Measurements from ENCODE around the gene NCS1.
A peak's percentile ranks its signal among the peaks of the same experiment; 100 is the strongest.

NCS1 gene

GRCh38 chr9:130200038-130200849 is 28.0 kb downstream of the NCS1 start:
- 0 out of 2 replicates have a peak, but pooled peaks have one; percentile 38 for TF ChIP-seq TEAD4 (IDR thresholded peaks at IDR 0.05)
- TF ChIP-seq EGR1 (IDR thresholded peaks at IDR 0.05): no peak
- TF ChIP-seq USF1 (IDR thresholded peaks at IDR 0.05): 0 out of 2 replicates have a peak, but pooled peaks have one; percentile 0
- TF ChIP-seq, protein P1, sequence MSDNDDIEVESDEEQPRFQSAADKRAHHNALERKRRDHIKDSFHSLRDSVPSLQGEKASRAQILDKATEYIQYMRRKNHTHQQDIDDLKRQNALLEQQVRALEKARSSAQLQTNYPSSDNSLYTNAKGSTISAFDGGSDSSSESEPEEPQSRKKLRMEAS (IDR thresholded peaks at IDR 0.05): peak; percentile 57; the same call in 1 of the 2 replicates
- TF ChIP-seq NFIC (IDR thresholded peaks at IDR 0.05): peak; percentile 61
- peak; percentile 13; the same call in 1 of the 2 replicates for TF ChIP-seq TCF12 (IDR thresholded peaks at IDR 0.05; ENCODE audit: low read depth)
- TF ChIP-seq CEBPB (IDR thresholded peaks at IDR 0.05): no peak

GRCh38 chr9:130201399-130201873 is 29.2 kb downstream of the NCS1 start:
- TF ChIP-seq EP300 (IDR thresholded peaks at IDR 0.05; ENCODE audit: borderline replicate concordance): peak; percentile 86; the same call in 1 of the 2 replicates
- no peak for TF ChIP-seq REST (IDR thresholded peaks at IDR 0.05; ENCODE audit: low read depth)
- TF ChIP-seq EGR1 (IDR thresholded peaks at IDR 0.05): no peak
- TF ChIP-seq FOXM1 (IDR thresholded peaks at IDR 0.05; ENCODE audit: borderline replicate concordance, low read depth): peak; percentile 81
- no peak for TF ChIP-seq ZBTB7A (IDR thresholded peaks at IDR 0.05; ENCODE audit: low read depth)
- TF ChIP-seq USF1 (IDR thresholded peaks at IDR 0.05): no peak
- TF ChIP-seq NFIC (IDR thresholded peaks at IDR 0.05): peak; percentile 92
- TF ChIP-seq YY1 (IDR thresholded peaks at IDR 0.05; ENCODE audit: low read depth): peak; percentile 68
- TF ChIP-seq TEAD4 (IDR thresholded peaks at IDR 0.05): peak; percentile 92
- TF ChIP-seq CREB1 (IDR thresholded peaks at IDR 0.05; ENCODE audit: low read depth): no peak
- 0 out of 2 replicates have a peak, but pooled peaks have one; percentile 7 for TF ChIP-seq TAF1 (IDR thresholded peaks at IDR 0.05; ENCODE audit: low read depth)
- TF ChIP-seq, protein P1 (IDR thresholded peaks at IDR 0.05): peak; percentile 56
- TF ChIP-seq CEBPB (IDR thresholded peaks at IDR 0.05): peak; percentile 92
- peak; percentile 92 for TF ChIP-seq TCF12 (IDR thresholded peaks at IDR 0.05; ENCODE audit: low read depth)
- TF ChIP-seq RAD21 (IDR thresholded peaks at IDR 0.05; ENCODE audit: low read depth): peak; percentile 17; the same call in 1 of the 2 replicates

- TF ChIP-seq EP300 (IDR thresholded peaks at IDR 0.05; ENCODE audit: borderline replicate concordance): no peak
- no peak for TF ChIP-seq REST (IDR thresholded peaks at IDR 0.05; ENCODE audit: low read depth)
- TF ChIP-seq TCF12 (IDR thresholded peaks at IDR 0.05; ENCODE audit: low read depth): no peak
- TF ChIP-seq ZBTB7A (IDR thresholded peaks at IDR 0.05; ENCODE audit: low read depth): no peak
- no peak for TF ChIP-seq FOXM1 (IDR thresholded peaks at IDR 0.05; ENCODE audit: borderline replicate concordance, low read depth)
- TF ChIP-seq RAD21 (IDR thresholded peaks at IDR 0.05; ENCODE audit: low read depth): no peak
- TF ChIP-seq TEAD4 (IDR thresholded peaks at IDR 0.05): no peak
- no peak for TF ChIP-seq TAF1 (IDR thresholded peaks at IDR 0.05; ENCODE audit: low read depth)
- TF ChIP-seq, protein P1 (IDR thresholded peaks at IDR 0.05): no peak
- no peak for TF ChIP-seq USF1 (IDR thresholded peaks at IDR 0.05)
- no peak for TF ChIP-seq CEBPB (IDR thresholded peaks at IDR 0.05)
- TF ChIP-seq CREB1 (IDR thresholded peaks at IDR 0.05; ENCODE audit: low read depth): no peak
- no peak for TF ChIP-seq YY1 (IDR thresholded peaks at IDR 0.05; ENCODE audit: low read depth)
- TF ChIP-seq NFIC (IDR thresholded peaks at IDR 0.05): no peak
- TF ChIP-seq EGR1 (IDR thresholded peaks at IDR 0.05): no peak
These were observed 29.8 kb downstream of the NCS1 start for GRCh38 chr9:130201974-130202373.

DNA sequence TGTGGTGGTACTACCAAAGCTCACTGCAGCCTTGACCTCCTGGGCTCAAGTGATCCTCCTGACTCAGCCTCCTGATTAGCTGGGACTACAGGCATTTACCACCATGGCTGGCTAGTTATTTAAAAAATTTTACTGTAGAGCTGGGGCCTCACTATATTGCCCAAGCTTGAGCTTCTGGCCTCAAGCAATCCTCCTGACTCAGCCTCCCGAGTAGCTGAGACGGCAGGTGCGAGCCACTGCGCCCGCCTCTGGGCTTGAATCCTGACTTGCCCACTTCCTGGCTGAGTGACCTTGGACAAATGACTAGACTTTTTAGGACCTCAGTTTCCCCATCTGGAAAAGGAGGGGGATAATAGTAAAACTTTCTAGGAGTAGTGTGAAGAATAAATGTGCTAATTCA is 32.1 kb downstream of the NCS1 start:
- TF ChIP-seq RAD21 (IDR thresholded peaks at IDR 0.05; ENCODE audit: low read depth) (no peak), YY1 (IDR thresholded peaks at IDR 0.05; ENCODE audit: low read depth) (no peak)

GRCh38 chr9:130204959-130205358 is 32.8 kb downstream of the NCS1 start:
- TF ChIP-seq CREB1 (IDR thresholded peaks at IDR 0.05; ENCODE audit: low read depth): no peak
- no peak for TF ChIP-seq TAF1 (IDR thresholded peaks at IDR 0.05; ENCODE audit: low read depth)
- TF ChIP-seq CEBPB (IDR thresholded peaks at IDR 0.05): no peak
- no peak for TF ChIP-seq RAD21 (IDR thresholded peaks at IDR 0.05; ENCODE audit: low read depth)
- no peak for TF ChIP-seq NFIC (IDR thresholded peaks at IDR 0.05)
- TF ChIP-seq FOXM1 (IDR thresholded peaks at IDR 0.05; ENCODE audit: borderline replicate concordance, low read depth): no peak

Measured in Ishikawa (cell line).